ENCODE data around the gene CAMTA1. TPM values are rescaled to one million over a fixed set of nuclear protein-coding genes. Genes with fewer than 3 reads are reported as not detected.

CAMTA1 gene
- total and polyA plus RNA-seq, 9 of the 15 experiments (the other 6 are each of a cell fraction or from before 2014, with no cell fraction given): 43.9 to 161 (median 65.9) TPM

GRCh38 chr1:7610936-7611335 is 825.7 kb downstream of the CAMTA1 start (continued):
- TF ChIP-seq CHAMP1 (IDR thresholded peaks at IDR 0.05): no peak
- TF ChIP-seq JUN (IDR thresholded peaks at IDR 0.05; ENCODE audit: borderline replicate concordance, low read depth, low read length): no peak
- TF ChIP-seq JUN (CRISPR knock-in tag; IDR thresholded peaks at IDR 0.05; ENCODE audit: borderline replicate concordance): no peak
- no peak for TF ChIP-seq LCOR (CRISPR knock-in tag; IDR thresholded peaks at IDR 0.05)
- no peak for TF ChIP-seq RNF2 (IDR thresholded peaks at IDR 0.05)

- intact Hi-C loops (cut with micrococcal nuclease): no loop called here
- Histone ChIP-seq H3K4me1 (replicated peaks in 1 of 2; ENCODE audit: control insufficient read depth in 2 of 2, insufficient read depth in 2 of 2, low read length in 2 of 2) (peaks cover 6 to 8% of the 10 kb centered on the region in 2 experiments), H3K9me3 (replicated peaks; ENCODE audit: control insufficient read depth, insufficient read depth, low read depth, low read length) (no peaks in the 10 kb centered on the region), H3K9me1 (ENCODE audit: control insufficient read depth, insufficient read depth, low read length) (no peaks in the 10 kb centered on the region), H3K36me3 (ENCODE audit: control insufficient read depth, insufficient read depth, low read length) (no peaks in the 10 kb centered on the region), H3K4me3 (no peak overlapping the region), H3K27me3 (ENCODE audit: control insufficient read depth in 2 of 2, insufficient read depth in 2 of 2, low read length in 2 of 2) (peaks cover 0 to 6% of the 10 kb centered on the region in 2 experiments; a peak in 1 of 5 replicates), H3K79me2 (ENCODE audit: control insufficient read depth, insufficient read depth, low read length) (no peaks in the 10 kb centered on the region), H3K9ac (ENCODE audit: insufficient read depth in 1 of 2, low read depth in 2 of 2, low read length in 2 of 2) (no peak overlapping the region), H3K27ac (ENCODE audit: extremely low read depth, low read depth, low read length) (no peak overlapping the region), H3K4me2 (ENCODE audit: insufficient read depth, low read length) (no peak overlapping the region), H2AFZ (ENCODE audit: low read depth, low read length) (no peak overlapping the region), H4K20me1 (replicated peaks; ENCODE audit: control insufficient read depth, insufficient read depth, low read length) (peaks cover 2% of the 10 kb centered on the region; the same call in 1 of the 2 replicates)
- ATAC-seq (no peak), DNase-seq (ENCODE audit: extremely low read depth in 1 of 4, low spot score in 3 of 4) (no peak), FAIRE-seq (no peak)
- CTCF ChIA-PET (ENCODE audit: low intra/inter-chr PET ratio): no interaction called here
- in situ Hi-C loops (cut with MboI): no loop called here
- WGBS (ENCODE audit: insufficient coverage, low coverage, missing lambda C conversion rate): 0% methylated on average over 9 of the region's 9 CpGs
- POLR2A ChIA-PET: no interaction called here
- TF ChIP-seq ZNF583 (CRISPR knock-in tag; IDR thresholded peaks at IDR 0.05) (no peak), BRD4 (IDR thresholded peaks at IDR 0.05) (no peak), MAFF (IDR thresholded peaks at IDR 0.05; ENCODE audit: low read length) (no peak), HLTF (IDR thresholded peaks at IDR 0.05) (no peak), GATAD2B (IDR thresholded peaks at IDR 0.05; ENCODE audit: borderline replicate concordance) (no peak), ETV5 (CRISPR knock-in tag; IDR thresholded peaks at IDR 0.05; ENCODE audit: low read depth) (no peak), LEF1 (IDR thresholded peaks at IDR 0.05) (no peak), RREB1 (CRISPR knock-in tag; IDR thresholded peaks at IDR 0.05) (no peak)
- no TSS peak for BruUV-seq (replicated peaks)
Observed at GRCh38 chr1:7611421-7612010, 826.3 kb downstream of the CAMTA1 start.
